Measurements from ENCODE around the gene PBX1. TPM values are rescaled to one million over a fixed set of nuclear protein-coding genes. Genes with fewer than 3 reads are reported as not detected.

Gene PBX1
- total and polyA plus RNA-seq, 4 donors = 7.8 to 112 (median 33.5) TPM

DNA sequence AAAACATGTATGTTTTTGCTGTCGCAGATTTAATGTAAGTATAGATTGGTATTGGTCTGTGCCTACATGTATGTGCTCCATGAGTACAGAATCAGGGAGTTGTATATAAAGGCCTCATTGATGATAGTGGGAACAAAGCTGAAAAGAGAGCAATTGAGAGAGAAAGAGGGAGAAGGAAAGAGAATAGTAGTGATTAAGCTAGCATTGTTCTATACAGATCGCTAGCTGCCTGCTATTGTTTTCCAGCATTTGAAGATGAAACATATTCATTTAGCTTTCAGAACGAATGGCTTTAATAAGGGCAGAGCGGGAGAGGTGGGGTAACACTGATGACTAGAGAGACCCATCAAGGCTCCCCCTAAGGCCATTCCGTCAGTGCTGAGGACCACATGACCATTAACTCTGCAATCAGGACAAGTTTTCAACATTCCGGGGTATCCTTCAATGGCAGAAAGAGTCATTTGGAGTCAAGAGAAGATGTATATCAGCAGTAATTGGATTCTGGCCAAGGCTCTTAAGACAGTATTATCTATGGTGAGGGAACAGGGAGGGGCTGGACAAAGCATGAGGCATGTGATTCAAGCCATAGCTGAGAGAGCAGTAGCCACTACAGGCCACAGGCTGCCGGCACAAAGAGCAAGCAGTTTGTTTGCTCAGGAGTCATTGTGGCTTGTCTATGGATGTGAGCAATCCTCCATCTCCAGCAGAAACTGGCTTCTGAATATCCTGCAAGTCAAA lies 176.5 kb downstream of the PBX1 start:
- no peak overlapping the region for H3K9ac ChIP-seq (ENCODE audit: insufficient read depth in 1 of 2, low read length in 2 of 2)
- ATAC-seq (ENCODE audit: insufficient read depth, low FRiP score) (no peak), DNase-seq (no peak)
- H3K36me3 ChIP-seq (ENCODE audit: control insufficient read depth in 4 of 4, insufficient read depth in 4 of 4, low read length in 4 of 4) = no peaks in the 10 kb centered on the region
- peaks cover 3 to 11% (median 5%) of the 10 kb centered on the region in 5 donors for H3K4me1 ChIP-seq (ENCODE audit: control insufficient read depth in 5 of 5, insufficient read depth in 5 of 5, low read length in 5 of 5)
- H3K27me3 ChIP-seq (ENCODE audit: control insufficient read depth in 3 of 3, insufficient read depth in 3 of 3, low read length in 2 of 3) = no peaks in the 10 kb centered on the region
- H3K4me3 ChIP-seq = no peak overlapping the region
- TF ChIP-seq, protein P1, sequence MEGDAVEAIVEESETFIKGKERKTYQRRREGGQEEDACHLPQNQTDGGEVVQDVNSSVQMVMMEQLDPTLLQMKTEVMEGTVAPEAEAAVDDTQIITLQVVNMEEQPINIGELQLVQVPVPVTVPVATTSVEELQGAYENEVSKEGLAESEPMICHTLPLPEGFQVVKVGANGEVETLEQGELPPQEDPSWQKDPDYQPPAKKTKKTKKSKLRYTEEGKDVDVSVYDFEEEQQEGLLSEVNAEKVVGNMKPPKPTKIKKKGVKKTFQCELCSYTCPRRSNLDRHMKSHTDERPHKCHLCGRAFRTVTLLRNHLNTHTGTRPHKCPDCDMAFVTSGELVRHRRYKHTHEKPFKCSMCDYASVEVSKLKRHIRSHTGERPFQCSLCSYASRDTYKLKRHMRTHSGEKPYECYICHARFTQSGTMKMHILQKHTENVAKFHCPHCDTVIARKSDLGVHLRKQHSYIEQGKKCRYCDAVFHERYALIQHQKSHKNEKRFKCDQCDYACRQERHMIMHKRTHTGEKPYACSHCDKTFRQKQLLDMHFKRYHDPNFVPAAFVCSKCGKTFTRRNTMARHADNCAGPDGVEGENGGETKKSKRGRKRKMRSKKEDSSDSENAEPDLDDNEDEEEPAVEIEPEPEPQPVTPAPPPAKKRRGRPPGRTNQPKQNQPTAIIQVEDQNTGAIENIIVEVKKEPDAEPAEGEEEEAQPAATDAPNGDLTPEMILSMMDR (IDR thresholded peaks at IDR 0.05; ENCODE audit: control extremely low read depth, extremely low read depth) = no peak
- 80 to 91% methylated on average over 7 of the region's 7 CpGs for WGBS, 2 donors
- H3K9me3 ChIP-seq (ENCODE audit: control insufficient read depth in 4 of 4, insufficient read depth in 3 of 4, low read length in 3 of 4) = no peaks in the 10 kb centered on the region
- no peak overlapping the region for H3K27ac ChIP-seq (ENCODE audit: low read depth in 1 of 2, low read length in 1 of 2)

DNA sequence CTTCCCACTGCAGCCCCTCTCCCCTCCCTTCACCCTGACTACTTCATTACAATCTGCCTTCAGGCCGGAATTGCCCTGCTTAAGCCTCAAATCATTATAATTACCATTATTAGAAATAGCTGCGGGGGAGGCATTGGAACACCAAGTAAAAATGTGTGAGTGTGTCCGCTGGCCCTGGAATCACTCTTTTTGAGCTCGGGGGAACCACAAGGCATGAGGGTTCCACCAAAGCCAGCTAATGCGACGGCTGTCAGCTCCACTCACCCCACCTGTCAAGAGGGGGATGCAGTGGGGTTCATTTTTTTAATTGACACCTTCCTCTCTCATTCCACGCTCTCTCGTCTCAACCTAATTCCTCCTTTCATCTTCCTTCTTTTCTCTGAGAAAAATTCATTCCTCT lies 177.2 kb downstream of the PBX1 start:
- H3K9ac ChIP-seq (ENCODE audit: insufficient read depth in 1 of 2, low read length in 2 of 2) = no peak overlapping the region
- TF ChIP-seq, protein P1 (IDR thresholded peaks at IDR 0.05; ENCODE audit: control extremely low read depth, extremely low read depth) = no peak
- no peak for ATAC-seq (ENCODE audit: insufficient read depth, low FRiP score)
- no peak overlapping the region for H3K27ac ChIP-seq (ENCODE audit: low read depth in 1 of 2, low read length in 1 of 2)
- WGBS, 2 donors = 96% methylated on average over 8 of the region's 8 CpGs
- H3K27me3 ChIP-seq (ENCODE audit: control insufficient read depth in 3 of 3, insufficient read depth in 3 of 3, low read length in 2 of 3) = no peaks in the 10 kb centered on the region
- peaks cover 2 to 7% (median 4%) of the 10 kb centered on the region in 5 donors for H3K4me1 ChIP-seq (ENCODE audit: control insufficient read depth in 5 of 5, insufficient read depth in 5 of 5, low read length in 5 of 5)
- DNase-seq = no peak
- H3K9me3 ChIP-seq (ENCODE audit: control insufficient read depth in 4 of 4, insufficient read depth in 3 of 4, low read length in 3 of 4) = no peaks in the 10 kb centered on the region
- H3K36me3 ChIP-seq (ENCODE audit: control insufficient read depth in 4 of 4, insufficient read depth in 4 of 4, low read length in 4 of 4) = no peaks in the 10 kb centered on the region
- H3K4me3 ChIP-seq = no peak overlapping the region

DNA sequence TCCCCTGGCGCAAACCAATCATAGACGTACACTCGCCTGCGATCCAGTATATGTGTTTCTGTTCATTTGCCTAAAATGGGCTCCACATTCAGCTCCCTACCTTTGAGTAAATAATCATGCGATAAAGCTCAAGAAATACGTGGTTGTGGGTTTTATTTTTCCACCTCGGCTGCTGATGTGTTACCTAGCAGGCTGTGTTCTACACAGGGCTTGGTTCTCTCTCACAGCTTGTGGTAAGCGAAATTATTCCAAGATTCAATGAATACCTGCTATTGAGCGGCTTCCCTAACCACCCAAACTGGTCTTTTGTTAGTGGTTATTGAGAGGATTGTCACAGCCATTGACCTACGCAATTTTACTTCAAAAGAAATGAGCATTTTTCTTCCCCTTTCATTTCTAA lies 180.2 kb downstream of the PBX1 start:
- TF ChIP-seq, protein P1 (IDR thresholded peaks at IDR 0.05; ENCODE audit: control extremely low read depth, extremely low read depth) = no peak
- H3K4me1 ChIP-seq (ENCODE audit: control insufficient read depth in 5 of 5, insufficient read depth in 5 of 5, low read length in 5 of 5) = peaks cover 0 to 7% (median 4%) of the 10 kb centered on the region in 5 donors
- WGBS, 2 donors = 91 to 93% methylated on average over 10 of the region's 10 CpGs
- ATAC-seq (ENCODE audit: insufficient read depth, low FRiP score) (no peak), DNase-seq (no peak)
- H3K36me3 ChIP-seq (ENCODE audit: control insufficient read depth in 4 of 4, insufficient read depth in 4 of 4, low read length in 4 of 4) = no peaks in the 10 kb centered on the region
- no peak overlapping the region for H3K27ac ChIP-seq (ENCODE audit: low read depth in 1 of 2, low read length in 1 of 2)
- no peak overlapping the region for H3K9ac ChIP-seq (ENCODE audit: insufficient read depth in 1 of 2, low read length in 2 of 2)
- no peaks in the 10 kb centered on the region for H3K27me3 ChIP-seq (ENCODE audit: control insufficient read depth in 3 of 3, insufficient read depth in 3 of 3, low read length in 2 of 3)
- H3K9me3 ChIP-seq (ENCODE audit: control insufficient read depth in 4 of 4, insufficient read depth in 3 of 4, low read length in 3 of 4) = no peaks in the 10 kb centered on the region
- H3K4me3 ChIP-seq = no peak overlapping the region

Measured in lung (tissue), 12 donors.